Nephron progenitor cell (in vitro differentiated cells): ENCODE measurements around the gene SRGAP3.
A peak's percentile ranks its signal among the peaks of the same experiment; 100 is the strongest.

ENCODE experiments used
- DNase-seq: peaks from one replicate; pipeline ENCODE4 v3.0.0; 2021
- H3K27ac Mint-ChIP-seq: 2 replicates; pipeline ENCODE4 v1.8.0; 2021; ENCODE audit warnings: mild to moderate bottlenecking, moderate library complexity, mixed read lengths
- H3K27me3 Mint-ChIP-seq: 2 replicates; pipeline ENCODE4 v1.8.0; 2021; ENCODE audit warnings: mild to moderate bottlenecking, low read depth, mixed read lengths; ENCODE audit not compliant: poor library complexity
- H3K36me3 Mint-ChIP-seq: 2 replicates; pipeline ENCODE4 v1.8.0; 2021; ENCODE audit warnings: low read depth, mixed read lengths
- H3K4me1 Mint-ChIP-seq: 2 replicates; pipeline ENCODE4 v1.8.0; 2021; ENCODE audit warnings: mixed read lengths
- H3K4me3 Mint-ChIP-seq: 2 replicates; pipeline ENCODE4 v1.8.0; 2021; ENCODE audit warnings: mild to moderate bottlenecking, moderate library complexity, mixed read lengths
- H3K9me3 Mint-ChIP-seq: 2 replicates; pipeline ENCODE4 v1.8.0; 2021; ENCODE audit warnings: mild to moderate bottlenecking, moderate library complexity, mixed read lengths
- TF ChIP-seq, protein P1 (sequence below): fragments of 200-600 bp; sonication (generic); IDR thresholded peaks from 2 replicates; pipeline ENCODE4 v1.5.0; 2021; ENCODE audit warnings: antibody characterized with exemption

The SRGAP3 gene

DNA sequence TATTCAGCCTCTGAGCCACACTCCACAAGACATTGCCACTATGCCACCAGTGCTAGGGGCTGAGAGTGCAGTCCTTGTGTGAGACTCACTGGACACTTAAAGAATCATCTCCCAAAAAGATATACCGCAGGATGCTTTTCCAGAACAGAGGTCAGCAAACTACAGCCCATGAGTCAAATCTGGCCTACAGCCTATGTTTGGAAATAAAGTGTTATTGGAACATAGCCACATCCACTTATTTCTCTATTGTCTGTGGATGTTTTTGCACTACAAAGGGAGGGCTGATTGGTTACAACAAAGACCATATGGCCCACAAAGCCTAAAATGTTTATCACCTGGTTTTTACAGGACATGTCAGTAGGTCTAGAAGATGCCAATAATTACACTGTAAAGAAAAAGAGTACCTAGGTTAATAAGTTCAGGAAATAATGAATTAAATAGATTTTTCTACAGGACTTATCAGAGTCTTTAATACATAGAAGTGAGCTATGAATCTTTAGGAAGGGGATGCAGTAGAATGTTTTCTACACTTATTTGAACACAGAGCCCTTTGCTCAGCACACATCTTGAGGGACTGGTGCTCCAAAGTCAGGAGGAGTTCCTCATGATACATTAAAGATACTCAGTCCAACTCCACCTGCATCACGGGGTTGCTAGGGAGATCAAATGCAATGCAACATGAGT is 26.3 kb downstream of the SRGAP3 start:
- Mint-ChIP-seq H3K4me1 (peaks cover 46% of the 10 kb centered on the region), H3K27me3 (peaks cover 6% of the 10 kb centered on the region)

DNA sequence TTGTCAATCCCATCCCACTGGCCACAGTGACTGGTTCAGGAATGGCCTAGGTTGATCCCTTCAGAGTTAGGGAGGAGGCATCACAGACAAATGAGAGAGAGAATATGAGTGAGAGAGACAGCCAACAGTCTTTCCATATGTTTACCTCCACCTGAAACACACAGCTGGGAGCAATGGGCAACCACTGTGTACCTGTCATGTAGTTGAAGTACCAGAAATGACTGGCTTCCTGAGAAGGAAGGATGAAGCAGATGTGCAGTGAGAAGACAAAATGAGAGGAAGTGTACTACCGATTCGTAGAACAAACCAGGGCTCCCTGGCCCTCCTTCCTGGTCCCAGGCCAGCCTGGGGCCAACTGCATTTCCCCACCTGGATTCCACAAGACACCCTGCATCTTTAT is 27.4 kb downstream of the SRGAP3 start:
- Mint-ChIP-seq H3K9me3 (no peaks in the 10 kb centered on the region), H3K4me1 (peaks cover 49% of the 10 kb centered on the region), H3K36me3 (peaks cover 26% of the 10 kb centered on the region), H3K4me3 (no peak overlapping the region), H3K27me3 (peaks cover 6% of the 10 kb centered on the region), H3K27ac (no peak overlapping the region)
- TF ChIP-seq, protein P1, sequence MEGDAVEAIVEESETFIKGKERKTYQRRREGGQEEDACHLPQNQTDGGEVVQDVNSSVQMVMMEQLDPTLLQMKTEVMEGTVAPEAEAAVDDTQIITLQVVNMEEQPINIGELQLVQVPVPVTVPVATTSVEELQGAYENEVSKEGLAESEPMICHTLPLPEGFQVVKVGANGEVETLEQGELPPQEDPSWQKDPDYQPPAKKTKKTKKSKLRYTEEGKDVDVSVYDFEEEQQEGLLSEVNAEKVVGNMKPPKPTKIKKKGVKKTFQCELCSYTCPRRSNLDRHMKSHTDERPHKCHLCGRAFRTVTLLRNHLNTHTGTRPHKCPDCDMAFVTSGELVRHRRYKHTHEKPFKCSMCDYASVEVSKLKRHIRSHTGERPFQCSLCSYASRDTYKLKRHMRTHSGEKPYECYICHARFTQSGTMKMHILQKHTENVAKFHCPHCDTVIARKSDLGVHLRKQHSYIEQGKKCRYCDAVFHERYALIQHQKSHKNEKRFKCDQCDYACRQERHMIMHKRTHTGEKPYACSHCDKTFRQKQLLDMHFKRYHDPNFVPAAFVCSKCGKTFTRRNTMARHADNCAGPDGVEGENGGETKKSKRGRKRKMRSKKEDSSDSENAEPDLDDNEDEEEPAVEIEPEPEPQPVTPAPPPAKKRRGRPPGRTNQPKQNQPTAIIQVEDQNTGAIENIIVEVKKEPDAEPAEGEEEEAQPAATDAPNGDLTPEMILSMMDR, result no peak
- no peak for DNase-seq

More for the DNA sequence above, 26.3 kb downstream of the SRGAP3 start:
- Mint-ChIP-seq H3K27ac (no peak overlapping the region), H3K36me3 (peaks cover 36% of the 10 kb centered on the region), H3K9me3 (no peaks in the 10 kb centered on the region), H3K4me3 (no peak overlapping the region)
- DNase-seq, result no peak
- TF ChIP-seq, protein P1, result no peak

- H3K27me3 Mint-ChIP-seq, result peaks cover 2% of the 10 kb centered on the region
- peaks cover 26% of the 10 kb centered on the region for H3K36me3 Mint-ChIP-seq
- TF ChIP-seq, protein P1, result no peak
- H3K9me3 Mint-ChIP-seq, result no peaks in the 10 kb centered on the region
- DNase-seq, result no peak
- H3K27ac Mint-ChIP-seq, result no peak overlapping the region
- no peak overlapping the region for H3K4me3 Mint-ChIP-seq
- peaks cover 51% of the 10 kb centered on the region for H3K4me1 Mint-ChIP-seq
Observed at GRCh38 chr3:9218514-9218846, 31.0 kb downstream of the SRGAP3 start.

DNA sequence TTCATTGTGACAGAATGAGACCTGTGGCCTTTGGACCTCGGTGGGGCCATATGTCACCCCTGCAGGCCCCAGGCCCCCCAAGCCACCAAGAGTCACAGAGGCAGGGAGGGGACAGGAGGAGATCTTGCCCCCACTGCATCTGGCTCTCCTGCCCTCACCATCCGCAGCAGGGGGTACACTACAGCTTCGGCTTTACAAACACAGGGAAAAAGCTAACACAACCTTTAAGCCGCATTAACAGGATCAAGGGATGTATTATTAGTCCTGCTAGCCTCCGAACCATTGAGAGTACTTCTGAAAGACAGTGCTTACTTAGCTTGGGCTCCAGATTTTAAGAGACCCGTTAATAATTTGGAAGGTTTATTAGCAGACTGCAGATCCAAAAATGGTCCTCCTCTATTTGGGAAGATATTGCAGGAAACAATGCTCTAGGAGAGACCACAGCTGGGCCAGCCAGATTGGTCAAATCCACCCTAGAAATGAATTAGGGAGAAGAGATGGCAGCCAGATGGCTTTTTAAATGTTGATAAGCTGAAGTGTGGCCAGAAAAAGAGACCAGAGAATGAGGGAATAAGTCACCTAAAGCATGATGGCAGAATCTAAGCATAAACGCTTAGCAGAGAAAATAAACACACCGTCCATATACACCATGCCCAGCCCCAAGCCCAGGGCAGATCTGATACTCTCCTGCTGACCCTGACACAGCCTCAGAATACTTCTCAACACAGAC is 31.5 kb downstream of the SRGAP3 start:
- DNase-seq, result no peak
- Mint-ChIP-seq H3K4me3 (no peak overlapping the region), H3K27me3 (peaks cover 6% of the 10 kb centered on the region), H3K9me3 (no peaks in the 10 kb centered on the region), H3K4me1 (peaks cover 54% of the 10 kb centered on the region), H3K36me3 (peaks cover 26% of the 10 kb centered on the region), H3K27ac (peak overlapping the region; percentile 42)
- TF ChIP-seq, protein P1, result no peak

- TF ChIP-seq, protein P1, result no peak
- Mint-ChIP-seq H3K27ac (peak overlapping the region; percentile 55), H3K4me1 (peaks cover 61% of the 10 kb centered on the region)
Observed at GRCh38 chr3:9216736-9217135, 32.7 kb downstream of the SRGAP3 start.

More at GRCh38 chr3:9216736-9217135, 32.7 kb downstream of the SRGAP3 start:
- DNase-seq, result no peak
- H3K36me3 Mint-ChIP-seq, result peaks cover 16% of the 10 kb centered on the region
- peak overlapping the region; percentile 6 for H3K4me3 Mint-ChIP-seq
- H3K9me3 Mint-ChIP-seq, result no peaks in the 10 kb centered on the region
- H3K27me3 Mint-ChIP-seq, result peaks cover 6% of the 10 kb centered on the region
